GM21786 (cell line): Measurements from ENCODE around the gene SMC6.

Experiments
- ATAC-seq: cut with Tn5 transposase; IDR thresholded peaks from one replicate; pipeline ENCODE4 v1.9.1; 2021; ENCODE audit not compliant: unreplicated experiment

SMC6 gene

GRCh38 chr2:17620280-17620679, 133.3 kb downstream of the SMC6 start:
- no peak for ATAC-seq

- no peak for ATAC-seq
Observed at GRCh38 chr2:17617955-17618354, 135.7 kb downstream of the SMC6 start.

DNA sequence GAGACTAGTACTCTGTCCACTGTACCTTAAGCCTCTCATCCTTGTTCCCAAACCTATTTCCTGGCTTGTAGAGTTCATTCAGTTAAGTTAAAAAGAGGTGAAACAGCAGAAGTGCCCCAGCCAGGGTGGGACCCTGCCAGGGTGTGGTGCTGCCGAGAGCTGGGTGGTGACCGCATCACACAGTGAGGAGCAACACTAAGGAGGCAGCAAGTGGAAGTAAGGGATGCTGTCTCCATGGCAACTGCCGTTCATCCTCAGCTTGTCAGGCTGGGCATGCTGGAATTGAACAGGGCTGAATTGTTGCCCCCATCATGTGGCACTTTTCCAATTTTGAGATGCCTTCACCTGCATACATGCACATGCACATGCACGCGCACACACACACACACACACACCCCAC, 136.1 kb downstream of the SMC6 start:
- no peak for ATAC-seq

- ATAC-seq, result no peak
Observed at GRCh38 chr2:17616405-17616804, 137.2 kb downstream of the SMC6 start.

GRCh38 chr2:17615728-17616351, 137.8 kb downstream of the SMC6 start:
- no peak for ATAC-seq

DNA sequence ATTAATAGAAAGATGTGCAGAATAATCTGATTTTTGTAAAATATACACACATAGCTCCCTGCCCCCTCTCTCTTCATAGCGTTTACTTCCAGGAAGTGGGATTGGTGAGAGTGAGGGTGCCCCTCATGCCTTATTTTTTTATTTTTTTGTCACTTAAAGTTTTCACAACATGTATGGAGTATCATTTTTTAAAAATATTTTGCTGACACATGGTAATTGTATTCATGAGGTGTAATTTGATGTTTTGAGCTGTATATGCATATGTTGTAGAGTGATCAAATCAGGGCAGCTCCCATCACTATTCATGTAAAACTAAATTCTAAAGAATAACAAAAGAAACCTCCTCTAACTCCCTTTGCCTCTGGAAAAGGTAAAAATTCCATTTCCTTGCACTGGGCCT, 138.5 kb downstream of the SMC6 start:
- no peak for ATAC-seq

- no peak for ATAC-seq
Observed at GRCh38 chr2:17614174-17614930, 139.3 kb downstream of the SMC6 start.
